Measurements from ENCODE around the gene RFX2. TPM values are rescaled to one million over a fixed set of nuclear protein-coding genes. Genes with fewer than 3 reads are reported as not detected.
"Not testable (repeated sequence)": the region's sequence is repeated elsewhere in the genome, so short reads cannot be mapped to it uniquely, and the experiment has no call there.

Gene RFX2
- total RNA-seq, 2 experiments from 2014 or later: 9.0 to 10.4 TPM

- peaks cover 2% of the 10 kb centered on the region for H3K27me3 Mint-ChIP-seq
- ChIA-PET POLR2A (no interaction called here), CTCF (no interaction called here)
- H3K4me3 Mint-ChIP-seq: no peak overlapping the region
- no peak for DNase-seq
- H3K4me1 Mint-ChIP-seq: peaks cover 20% of the 10 kb centered on the region
- H3K9me3 Mint-ChIP-seq: no peaks in the 10 kb centered on the region
- H3K36me3 Mint-ChIP-seq (ENCODE audit: low read depth): no peaks in the 10 kb centered on the region
- no peak overlapping the region for H3K27ac Mint-ChIP-seq
Measured at GRCh38 chr19:6084821-6085220, 25.5 kb downstream of the RFX2 start.

- POLR2A ChIA-PET: no interaction called here
Measured at GRCh38 chr19:6079107-6079506, 31.2 kb downstream of the RFX2 start.

GRCh38 chr19:6078068-6078467 lies 32.2 kb downstream of the RFX2 start:
- Mint-ChIP-seq H3K4me3 (no peak overlapping the region), H3K27me3 (no peaks in the 10 kb centered on the region), H3K36me3 (ENCODE audit: low read depth) (no peaks in the 10 kb centered on the region), H3K27ac (no peak overlapping the region), H3K4me1 (no peaks in the 10 kb centered on the region), H3K9me3 (no peaks in the 10 kb centered on the region)
- POLR2A ChIA-PET: no interaction called here
- DNase-seq: no peak
- CTCF ChIA-PET: interaction anchor here (0.6 to 0.9 kb wide), 3 partner anchors 23 to 92 kb away, joined by 3 read pairs; no protein-coding TSS in a partner anchor

More at GRCh38 chr19:6079107-6079506, 31.2 kb downstream of the RFX2 start:
- CTCF ChIA-PET: interaction anchor here (0.8 kb wide), 1 partner anchor 140 kb away, joined by 4 read pairs; no protein-coding TSS in a partner anchor
- Mint-ChIP-seq H3K36me3 (ENCODE audit: low read depth) (no peaks in the 10 kb centered on the region), H3K27me3 (no peaks in the 10 kb centered on the region), H3K4me1 (no peaks in the 10 kb centered on the region), H3K9me3 (no peaks in the 10 kb centered on the region), H3K4me3 (no peak overlapping the region), H3K27ac (no peak overlapping the region)
- DNase-seq: no peak

GRCh38 chr19:6076675-6077463 lies 33.4 kb downstream of the RFX2 start:
- H3K27me3 Mint-ChIP-seq: no peaks in the 10 kb centered on the region
- no peak for DNase-seq
- H3K36me3 Mint-ChIP-seq (ENCODE audit: low read depth): no peaks in the 10 kb centered on the region
- H3K4me3 Mint-ChIP-seq: no peak overlapping the region
- no peaks in the 10 kb centered on the region for H3K9me3 Mint-ChIP-seq
- ChIA-PET CTCF (interaction anchor here (1.2 kb wide), 1 partner anchor 50 kb away, joined by 4 read pairs; no protein-coding TSS in a partner anchor), POLR2A (no interaction called here)
- H3K4me1 Mint-ChIP-seq: no peaks in the 10 kb centered on the region
- no peak overlapping the region for H3K27ac Mint-ChIP-seq

- no peak overlapping the region for H3K27ac Mint-ChIP-seq
- H3K4me3 Mint-ChIP-seq: no peak overlapping the region
- no peaks in the 10 kb centered on the region for H3K4me1 Mint-ChIP-seq
- no peaks in the 10 kb centered on the region for H3K9me3 Mint-ChIP-seq
- POLR2A ChIA-PET: no interaction called here
- CTCF ChIA-PET: interaction anchor here (1.2 kb wide), 1 partner anchor 50 kb away, joined by 4 read pairs; no protein-coding TSS in a partner anchor
- no peaks in the 10 kb centered on the region for H3K27me3 Mint-ChIP-seq
- DNase-seq: no peak
- H3K36me3 Mint-ChIP-seq (ENCODE audit: low read depth): no peaks in the 10 kb centered on the region
Measured at GRCh38 chr19:6076291-6076665, 34.0 kb downstream of the RFX2 start.

GRCh38 chr19:6074709-6075403 lies 35.4 kb downstream of the RFX2 start:
- no peaks in the 10 kb centered on the region for H3K9me3 Mint-ChIP-seq
- H3K36me3 Mint-ChIP-seq (ENCODE audit: low read depth): no peaks in the 10 kb centered on the region
- H3K27me3 Mint-ChIP-seq: peaks cover 2% of the 10 kb centered on the region
- no peak overlapping the region for H3K27ac Mint-ChIP-seq
- H3K4me3 Mint-ChIP-seq: no peak overlapping the region
- no peaks in the 10 kb centered on the region for H3K4me1 Mint-ChIP-seq
- no peak for DNase-seq
- ChIA-PET CTCF (interaction anchor here (1.5 kb wide), 1 partner anchor 22 kb away, joined by 3 read pairs; no protein-coding TSS in a partner anchor), POLR2A (no interaction called here)

- Mint-ChIP-seq H3K4me3 (no peak overlapping the region), H3K9me3 (no peaks in the 10 kb centered on the region), H3K4me1 (peaks cover 5% of the 10 kb centered on the region), H3K27me3 (peaks cover 2% of the 10 kb centered on the region), H3K36me3 (ENCODE audit: low read depth) (peaks cover 4% of the 10 kb centered on the region), H3K27ac (no peak overlapping the region)
- DNase-seq: no peak
- ChIA-PET CTCF (interaction anchor here (1.5 kb wide), 1 partner anchor 21 kb away, joined by 3 read pairs; no protein-coding TSS in a partner anchor), POLR2A (no interaction called here)
Measured at GRCh38 chr19:6073858-6074708, 36.2 kb downstream of the RFX2 start.

GRCh38 chr19:6073233-6073632 lies 37.1 kb downstream of the RFX2 start:
- CTCF ChIA-PET: interaction anchor here (1.5 kb wide), 1 partner anchor 20 kb away, joined by 3 read pairs; no protein-coding TSS in a partner anchor
- H3K27ac Mint-ChIP-seq; POLR2A ChIA-PET; H3K9me3 Mint-ChIP-seq; DNase-seq; H3K4me1 Mint-ChIP-seq; H3K36me3 Mint-ChIP-seq (ENCODE audit: low read depth); H3K4me3 Mint-ChIP-seq; H3K27me3 Mint-ChIP-seq: not testable (repeated sequence)

- Mint-ChIP-seq H3K27me3 (peaks cover 2% of the 10 kb centered on the region), H3K27ac (no peak overlapping the region), H3K9me3 (no peaks in the 10 kb centered on the region), H3K36me3 (ENCODE audit: low read depth) (peaks cover 4% of the 10 kb centered on the region), H3K4me1 (peaks cover 5% of the 10 kb centered on the region), H3K4me3 (no peak overlapping the region)
- no peak for DNase-seq
- CTCF ChIA-PET: no interaction called here
- POLR2A ChIA-PET: no interaction called here
Measured at GRCh38 chr19:6071875-6072274, 38.4 kb downstream of the RFX2 start.

GRCh38 chr19:6070720-6071485 lies 39.4 kb downstream of the RFX2 start:
- Mint-ChIP-seq H3K27ac (no peak overlapping the region), H3K27me3 (peaks cover 7% of the 10 kb centered on the region), H3K4me1 (peaks cover 10% of the 10 kb centered on the region), H3K4me3 (no peak overlapping the region), H3K36me3 (ENCODE audit: low read depth) (peaks cover 4% of the 10 kb centered on the region), H3K9me3 (no peaks in the 10 kb centered on the region)
- ChIA-PET CTCF (no interaction called here), POLR2A (no interaction called here)
- no peak for DNase-seq

GRCh38 chr19:6070207-6070681 lies 40.1 kb downstream of the RFX2 start:
- POLR2A ChIA-PET: no interaction called here
- Mint-ChIP-seq H3K36me3 (ENCODE audit: low read depth) (peaks cover 4% of the 10 kb centered on the region), H3K4me3 (no peak overlapping the region), H3K4me1 (peaks cover 13% of the 10 kb centered on the region), H3K27me3 (peaks cover 8% of the 10 kb centered on the region), H3K27ac (no peak overlapping the region), H3K9me3 (no peaks in the 10 kb centered on the region)
- CTCF ChIA-PET: no interaction called here
- no peak for DNase-seq

GRCh38 chr19:6069268-6069791 lies 41.0 kb downstream of the RFX2 start:
- Mint-ChIP-seq H3K4me3 (no peak overlapping the region), H3K27me3 (peaks cover 8% of the 10 kb centered on the region), H3K4me1 (peaks cover 16% of the 10 kb centered on the region), H3K9me3 (no peaks in the 10 kb centered on the region), H3K27ac (peak overlapping the region; percentile 5), H3K36me3 (ENCODE audit: low read depth) (peaks cover 4% of the 10 kb centered on the region)
- no peak for DNase-seq
- POLR2A ChIA-PET: no interaction called here
- CTCF ChIA-PET: no interaction called here

Data from activated CD4-positive, alpha-beta memory T cell treated with anti-CD3 and anti-CD28 coated beads, Interleukin-2, amount 10 ng/mL, durations not matched to agents 7 days and 5 days (primary cell).